Measurements from ENCODE around the gene CTBP2.

The CTBP2 gene

GRCh38 chr10:125102821-125103220 lies 57.5 kb downstream of the CTBP2 start:
- no peak for DNase-seq

GRCh38 chr10:125102246-125102645 lies 58.1 kb downstream of the CTBP2 start:
- DNase-seq, result no peak

- DNase-seq, result no peak
Observed at GRCh38 chr10:125101581-125101980, 58.8 kb downstream of the CTBP2 start.

- no peak for DNase-seq
Observed at GRCh38 chr10:125101049-125101448, 59.3 kb downstream of the CTBP2 start.

- DNase-seq, result no peak
Observed at GRCh38 chr10:125097409-125098070, 62.8 kb downstream of the CTBP2 start.

- no peak for DNase-seq
Observed at GRCh38 chr10:125096975-125097374, 63.4 kb downstream of the CTBP2 start.

- DNase-seq, result no peak
Observed at GRCh38 chr10:125096371-125096770, 64.0 kb downstream of the CTBP2 start.

- DNase-seq, result no peak
Observed at GRCh38 chr10:125095776-125096175, 64.6 kb downstream of the CTBP2 start.

- DNase-seq, result no peak
Observed at GRCh38 chr10:125095228-125095627, 65.1 kb downstream of the CTBP2 start.

- DNase-seq, result no peak
Observed at GRCh38 chr10:125094806-125095205, 65.6 kb downstream of the CTBP2 start.

- DNase-seq, result no peak
Observed at GRCh38 chr10:125093974-125094705, 66.2 kb downstream of the CTBP2 start.

- no peak for DNase-seq
Observed at GRCh38 chr10:125093199-125093973, 67.0 kb downstream of the CTBP2 start.

- DNase-seq, result no peak
Observed at GRCh38 chr10:125092564-125093031, 67.8 kb downstream of the CTBP2 start.

- DNase-seq, result no peak
Observed at GRCh38 chr10:125091891-125092290, 68.5 kb downstream of the CTBP2 start.

- no peak for DNase-seq
Observed at GRCh38 chr10:125089469-125089868, 70.9 kb downstream of the CTBP2 start.

- DNase-seq, result no peak
Observed at GRCh38 chr10:125087897-125088215, 72.5 kb downstream of the CTBP2 start.

- no peak for DNase-seq
Observed at GRCh38 chr10:125087191-125087896, 73.0 kb downstream of the CTBP2 start.

GRCh38 chr10:125086691-125087090 lies 73.7 kb downstream of the CTBP2 start:
- DNase-seq, result no peak

- no peak for DNase-seq
Observed at GRCh38 chr10:125085258-125086054, 74.9 kb downstream of the CTBP2 start.

- no peak for DNase-seq
Observed at GRCh38 chr10:125084614-125085257, 75.6 kb downstream of the CTBP2 start.

- DNase-seq, result no peak
Observed at GRCh38 chr10:125084191-125084613, 76.2 kb downstream of the CTBP2 start.

- no peak for DNase-seq
Observed at GRCh38 chr10:125083576-125083920, 76.8 kb downstream of the CTBP2 start.

All from GOT3 (cell line).